Myocyte (in vitro differentiated cells): ENCODE data around the gene TARS2. TPM values are rescaled to one million over a fixed set of nuclear protein-coding genes. Genes with fewer than 3 reads are reported as not detected.

Source experiments
- DNase-seq: peaks from one replicate; pipeline ENCODE4 v3.0.0-alpha.2; 2012; ENCODE audit warnings: low read depth
- total RNA-seq: library from RNA; depleted of rRNA; stranded (reverse); fragments of >200 nt; gene quantifications from 2 replicates; pipeline ENCODE4 v1.2.3, GENCODE V29; 2014

Gene TARS2
- total RNA-seq, 1 donor from 2014 or later, result 19.2 TPM

- peak; percentile 84 for DNase-seq
Observed at GRCh38 chr1:150507912-150508864, 21.0 kb downstream of the TARS2 start, which contains the start of gene ECM1. Gene ECM1, plus strand, starts transcription at chr1:150508109. Its CDS starts 101 bp downstream, at chr1:150508210.

- DNase-seq, result no peak
Observed at GRCh38 chr1:150508982-150509381, 21.8 kb downstream of the TARS2 start.

- DNase-seq, result no peak
Observed at GRCh38 chr1:150511551-150511950, 24.3 kb downstream of the TARS2 start.

- no peak for DNase-seq
Observed at GRCh38 chr1:150511985-150512660, 24.9 kb downstream of the TARS2 start.

GRCh38 chr1:150512846-150513245 is 25.6 kb downstream of the TARS2 start:
- DNase-seq, result no peak

- peak; percentile 56 for DNase-seq
Observed at GRCh38 chr1:150513351-150513791, 26.2 kb downstream of the TARS2 start.

- DNase-seq, result no peak
Observed at GRCh38 chr1:150514260-150514659, 27.0 kb downstream of the TARS2 start.

- DNase-seq, result no peak
Observed at GRCh38 chr1:150514913-150515327, 27.7 kb downstream of the TARS2 start.

GRCh38 chr1:150515328-150516049 is 28.3 kb downstream of the TARS2 start, which contains the start of gene FALEC:
Gene FALEC, plus strand, starts transcription at chr1:150515752.
- DNase-seq, result peak; percentile 98

GRCh38 chr1:150516050-150516591 is 28.9 kb downstream of the TARS2 start:
- no peak for DNase-seq

- DNase-seq, result no peak
Observed at GRCh38 chr1:150516616-150517015, 29.4 kb downstream of the TARS2 start.

GRCh38 chr1:150521196-150521968 is 34.2 kb downstream of the TARS2 start:
- peak; percentile 82 for DNase-seq

- no peak for DNase-seq
Observed at GRCh38 chr1:150525348-150525747, 38.1 kb downstream of the TARS2 start.

GRCh38 chr1:150528196-150528595 is 41.0 kb downstream of the TARS2 start:
- DNase-seq, result no peak

GRCh38 chr1:150529017-150529416 is 41.8 kb downstream of the TARS2 start:
- DNase-seq, result no peak

- no peak for DNase-seq
Observed at GRCh38 chr1:150530491-150531159, 43.4 kb downstream of the TARS2 start.

GRCh38 chr1:150532860-150533259 is 45.6 kb downstream of the TARS2 start:
- DNase-seq, result no peak

- DNase-seq, result no peak
Observed at GRCh38 chr1:150534002-150534401, 46.8 kb downstream of the TARS2 start.

GRCh38 chr1:150535511-150536287 is 48.5 kb downstream of the TARS2 start:
- DNase-seq, result peak; percentile 90
